Colonic mucosa (tissue), 4 donors: ENCODE measurements around the gene WWOX. TPM values are rescaled to one million over a fixed set of nuclear protein-coding genes. Genes with fewer than 3 reads are reported as not detected.

Experiments
- DNase-seq: peaks from one replicate; pipeline ENCODE4 v3.0.0-alpha.2; 2020
- H3K27ac ChIP-seq: fragments of 200-600 bp; one replicate; pipeline ENCODE4 v1.8.0; 2021
- H3K27me3 ChIP-seq: fragments of 200-600 bp; one replicate; pipeline ENCODE4 v1.8.0; 2021
- H3K36me3 ChIP-seq: fragments of 200-600 bp; one replicate; pipeline ENCODE4 v1.8.0; 2021
- H3K4me1 ChIP-seq: fragments of 200-600 bp; one replicate; pipeline ENCODE4 v1.8.0; 2021; ENCODE audit warnings: mild to moderate bottlenecking
- H3K4me3 ChIP-seq: fragments of 200-600 bp; one replicate; pipeline ENCODE4 v1.8.0; 2021
- H3K9ac ChIP-seq, 2 donors: one replicate each; pipeline ENCODE4 v1.7.0; 2013; ENCODE audit warnings: control low read depth in 2 of 2, low read depth in 2 of 2, low read length in 2 of 2
- H3K9me3 ChIP-seq: fragments of 200-600 bp; one replicate; pipeline ENCODE4 v1.8.0; 2021
- intact Hi-C: fragments of 100-400 bp; cut with DNase I; formaldehyde crosslinking; loops from one replicate; pipeline ENCODE4 v1.14.1; 2022
- total RNA-seq, 2 donors: library from RNA; stranded (reverse); fragmentation: NEBNext Ultra II Directional in 1 of 2; extraction: Animal tissue kit (Norgen Biotek cat#: 25700) in 1 of 2; gene quantifications; one replicate each; pipeline ENCODE4 v1.2.1, GENCODE V29; 2021
- TF ChIP-seq, protein P1 (sequence below): fragments of 200-600 bp; IDR thresholded peaks from one replicate; pipeline ENCODE4 v1.8.0; 2022; ENCODE audit warnings: antibody characterized with exemption, mild to moderate bottlenecking
- donor health status: healthy.
- donor health status: DM: no; HTN: no; CAD: no.
- donor health status: DM: no; HTN: no; CAD: no.

The WWOX gene
- total RNA-seq, 2 donors from 2014 or later = 7.2 to 11.0 TPM

DNA sequence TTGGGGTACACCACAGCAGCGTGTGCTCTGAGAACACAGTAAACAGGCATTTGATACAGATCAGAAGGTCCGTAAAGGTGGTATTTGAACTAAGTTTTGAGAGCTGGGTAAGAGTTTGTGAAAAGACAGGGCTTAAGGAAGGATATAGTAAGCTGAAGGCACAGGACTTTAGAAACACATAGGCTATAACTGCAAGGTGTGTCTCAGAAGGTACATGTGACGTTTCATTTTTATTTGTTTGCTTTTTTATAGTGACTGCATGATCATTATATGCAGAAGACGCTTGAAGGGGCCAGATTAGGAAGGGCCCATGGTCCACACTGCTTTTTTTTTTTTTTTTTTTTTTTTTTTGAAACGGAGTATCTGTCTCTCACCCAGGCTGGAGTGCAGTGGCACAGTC lies 644.6 kb downstream of the WWOX start:
- Histone ChIP-seq H3K9ac (peak overlapping the region in 1 of 2 donors; percentile 49), H3K9me3 (no peaks in the 10 kb centered on the region), H3K27ac (peak overlapping the region; percentile 61), H3K36me3 (no peaks in the 10 kb centered on the region), H3K27me3 (no peaks in the 10 kb centered on the region), H3K4me1 (peaks cover 5% of the 10 kb centered on the region), H3K4me3 (no peak overlapping the region)
- no peak for DNase-seq
- TF ChIP-seq, protein P1, sequence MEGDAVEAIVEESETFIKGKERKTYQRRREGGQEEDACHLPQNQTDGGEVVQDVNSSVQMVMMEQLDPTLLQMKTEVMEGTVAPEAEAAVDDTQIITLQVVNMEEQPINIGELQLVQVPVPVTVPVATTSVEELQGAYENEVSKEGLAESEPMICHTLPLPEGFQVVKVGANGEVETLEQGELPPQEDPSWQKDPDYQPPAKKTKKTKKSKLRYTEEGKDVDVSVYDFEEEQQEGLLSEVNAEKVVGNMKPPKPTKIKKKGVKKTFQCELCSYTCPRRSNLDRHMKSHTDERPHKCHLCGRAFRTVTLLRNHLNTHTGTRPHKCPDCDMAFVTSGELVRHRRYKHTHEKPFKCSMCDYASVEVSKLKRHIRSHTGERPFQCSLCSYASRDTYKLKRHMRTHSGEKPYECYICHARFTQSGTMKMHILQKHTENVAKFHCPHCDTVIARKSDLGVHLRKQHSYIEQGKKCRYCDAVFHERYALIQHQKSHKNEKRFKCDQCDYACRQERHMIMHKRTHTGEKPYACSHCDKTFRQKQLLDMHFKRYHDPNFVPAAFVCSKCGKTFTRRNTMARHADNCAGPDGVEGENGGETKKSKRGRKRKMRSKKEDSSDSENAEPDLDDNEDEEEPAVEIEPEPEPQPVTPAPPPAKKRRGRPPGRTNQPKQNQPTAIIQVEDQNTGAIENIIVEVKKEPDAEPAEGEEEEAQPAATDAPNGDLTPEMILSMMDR = no peak
- intact Hi-C loops = no loop called here

DNA sequence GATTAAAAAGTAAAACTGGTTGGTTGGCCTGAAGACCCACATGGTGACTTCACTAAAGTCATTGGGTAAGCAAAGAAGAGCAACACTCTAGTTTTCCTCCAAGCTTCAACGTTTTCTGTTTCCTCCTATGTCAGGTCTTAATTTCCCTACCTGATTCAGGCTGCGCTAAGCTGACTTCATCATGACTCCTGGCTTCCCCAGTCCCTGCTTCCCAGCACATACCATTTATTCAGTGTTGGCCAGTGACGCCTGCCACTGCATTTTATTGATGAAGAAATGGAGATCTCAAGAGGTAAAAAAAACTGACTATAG lies 645.3 kb downstream of the WWOX start:
- no peaks in the 10 kb centered on the region for H3K9me3 ChIP-seq
- no peak for DNase-seq
- intact Hi-C loops = no loop called here
- H3K36me3 ChIP-seq = no peaks in the 10 kb centered on the region
- H3K9ac ChIP-seq = peak overlapping the region in 1 of 2 donors; percentile 32
- H3K4me3 ChIP-seq = no peak overlapping the region
- H3K4me1 ChIP-seq = peaks cover 5% of the 10 kb centered on the region
- H3K27me3 ChIP-seq = no peaks in the 10 kb centered on the region
- TF ChIP-seq, protein P1 = no peak
- peak overlapping the region; percentile 49 for H3K27ac ChIP-seq

DNA sequence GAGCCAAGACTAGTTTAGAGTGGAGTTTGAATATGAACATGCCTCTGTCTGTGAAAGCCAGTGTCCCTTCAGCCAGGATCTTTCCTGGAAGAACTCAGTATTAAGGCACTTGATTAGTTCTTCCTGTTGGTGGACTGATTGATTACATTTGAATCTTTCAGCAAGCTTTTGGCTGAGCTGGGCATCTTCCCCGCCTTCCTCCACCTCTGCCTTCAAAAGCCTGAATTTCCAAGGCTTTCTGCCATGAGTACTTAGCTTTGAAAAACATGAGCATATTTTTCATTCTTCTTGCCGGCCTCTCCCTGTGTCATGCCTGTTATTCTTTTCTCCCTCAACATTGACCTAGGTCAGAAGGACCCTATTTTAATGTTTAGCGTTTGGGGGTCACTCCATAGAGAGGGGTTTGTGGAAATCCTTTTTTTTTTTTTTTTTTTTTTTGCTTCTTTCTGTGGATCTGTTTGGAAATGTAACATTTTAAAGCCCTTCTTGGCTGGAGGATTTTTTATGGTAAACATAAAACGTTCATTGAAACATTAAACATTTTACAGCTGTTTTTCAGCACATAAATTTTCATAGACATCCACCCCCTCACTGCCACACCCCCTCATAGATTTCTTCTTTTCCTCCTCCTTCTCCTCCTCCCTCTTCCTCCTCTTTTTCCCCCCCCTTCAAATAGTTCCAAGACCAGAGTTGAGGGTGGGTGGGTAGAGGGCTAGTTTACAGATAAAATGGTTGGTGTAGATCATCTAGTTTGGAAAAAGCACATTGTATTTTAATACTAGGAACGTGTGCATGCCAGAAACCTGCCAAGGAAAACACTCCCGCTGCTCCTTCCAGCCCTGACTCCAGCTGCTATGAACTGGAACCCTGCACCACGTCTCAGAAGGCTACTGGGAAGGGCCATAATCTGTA lies 645.9 kb downstream of the WWOX start:
- H3K9me3 ChIP-seq = no peaks in the 10 kb centered on the region
- peak overlapping the region; percentile 49 for H3K27ac ChIP-seq
- H3K4me3 ChIP-seq = no peak overlapping the region
- TF ChIP-seq, protein P1 = no peak
- intact Hi-C loops = no loop called here
- H3K27me3 ChIP-seq = no peaks in the 10 kb centered on the region
- no peak for DNase-seq
- H3K4me1 ChIP-seq = peaks cover 5% of the 10 kb centered on the region
- H3K36me3 ChIP-seq = no peaks in the 10 kb centered on the region
- H3K9ac ChIP-seq = peak overlapping the region in 1 of 2 donors; percentile 32

DNA sequence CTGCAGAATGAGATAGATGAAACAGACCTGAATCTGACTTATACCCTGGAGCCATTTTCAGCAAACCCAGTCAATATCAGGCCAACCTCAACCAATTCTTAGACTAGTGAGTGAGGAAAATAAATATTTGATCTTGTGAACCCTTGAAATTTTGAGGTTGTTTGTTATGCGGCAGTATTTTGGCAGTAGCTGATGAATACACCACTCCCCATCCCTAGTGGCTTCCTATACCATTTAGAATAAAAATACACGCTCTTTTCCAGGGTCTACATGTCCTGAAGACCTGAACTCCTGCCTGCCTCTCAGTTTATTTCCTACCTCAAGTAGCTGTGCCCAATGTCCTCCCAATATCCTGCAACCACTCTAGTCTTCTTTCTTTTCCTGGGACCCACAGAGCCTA lies 647.3 kb downstream of the WWOX start:
- TF ChIP-seq, protein P1 = no peak
- Histone ChIP-seq H3K4me3 (no peak overlapping the region), H3K36me3 (no peaks in the 10 kb centered on the region), H3K27ac (no peak overlapping the region), H3K27me3 (no peaks in the 10 kb centered on the region), H3K4me1 (peaks cover 5% of the 10 kb centered on the region), H3K9ac (no peak overlapping the region), H3K9me3 (no peaks in the 10 kb centered on the region)
- DNase-seq = no peak
- intact Hi-C loops = no loop called here

DNA sequence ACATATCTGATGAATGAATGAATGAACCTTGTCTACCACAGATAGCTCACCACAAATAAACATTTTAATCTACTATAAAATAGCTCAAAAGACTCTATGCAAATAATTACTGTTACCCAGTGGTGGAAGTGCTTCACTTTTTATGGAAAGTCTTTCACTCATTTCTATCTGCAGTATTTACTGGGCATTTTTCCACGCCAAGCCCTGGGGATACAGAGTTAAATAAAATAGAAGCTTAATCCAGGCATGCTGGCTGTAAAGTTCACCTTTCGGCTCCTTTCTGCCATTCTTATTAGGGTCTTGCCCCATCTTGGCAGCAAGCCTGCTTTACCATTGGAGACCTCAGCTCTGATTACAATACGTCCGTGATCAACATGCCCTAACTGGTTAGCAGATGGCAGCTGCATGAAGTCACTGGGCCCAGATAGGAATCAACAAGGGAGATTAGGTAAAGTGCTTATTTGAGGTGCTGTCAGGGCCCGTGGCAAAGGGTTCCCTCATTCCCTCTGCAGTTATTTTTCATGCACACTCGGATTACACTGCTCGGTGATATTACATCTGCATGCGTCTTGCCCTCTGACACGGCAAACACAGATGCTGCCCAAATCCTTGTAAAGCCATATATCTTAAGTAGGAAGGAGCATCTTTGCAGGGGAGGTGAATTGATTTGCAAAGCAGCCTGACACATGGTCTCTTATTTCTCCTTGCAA lies 648.9 kb downstream of the WWOX start:
- peaks cover 5% of the 10 kb centered on the region for H3K4me1 ChIP-seq
- DNase-seq = no peak
- TF ChIP-seq, protein P1 = no peak
- no peaks in the 10 kb centered on the region for H3K27me3 ChIP-seq
- intact Hi-C loops = no loop called here
- no peaks in the 10 kb centered on the region for H3K36me3 ChIP-seq
- H3K4me3 ChIP-seq = no peak overlapping the region
- H3K9ac ChIP-seq = no peak overlapping the region
- no peaks in the 10 kb centered on the region for H3K9me3 ChIP-seq
- no peak overlapping the region for H3K27ac ChIP-seq
